ENCODE measurements around the gene TPST2.
"Not testable (repeated sequence)": the region's sequence is repeated elsewhere in the genome, so short reads cannot be mapped to it uniquely, and the experiment has no call there.

Gene TPST2

GRCh38 chr22:26536762-26537134 lies 53.2 kb downstream of the TPST2 start:
- DNase-seq (ENCODE audit: extremely low read depth in 1 of 2, low read depth in 1 of 2), result no peak

- DNase-seq (ENCODE audit: extremely low read depth in 1 of 2, low read depth in 1 of 2), result no peak
Measured at GRCh38 chr22:26536056-26536761, 53.7 kb downstream of the TPST2 start.

GRCh38 chr22:26535603-26535908 lies 54.4 kb downstream of the TPST2 start:
- no peak for DNase-seq (ENCODE audit: extremely low read depth in 1 of 2, low read depth in 1 of 2)

- DNase-seq (ENCODE audit: extremely low read depth in 1 of 2, low read depth in 1 of 2), result no peak
Measured at GRCh38 chr22:26534874-26535602, 54.9 kb downstream of the TPST2 start.

GRCh38 chr22:26534171-26534855 lies 55.6 kb downstream of the TPST2 start:
- no peak for DNase-seq (ENCODE audit: extremely low read depth in 1 of 2, low read depth in 1 of 2)

- no peak for DNase-seq (ENCODE audit: extremely low read depth in 1 of 2, low read depth in 1 of 2)
Measured at GRCh38 chr22:26529345-26529744, 60.6 kb downstream of the TPST2 start.

GRCh38 chr22:26528518-26528917 lies 61.4 kb downstream of the TPST2 start:
- DNase-seq (ENCODE audit: extremely low read depth in 1 of 2, low read depth in 1 of 2), result not testable (repeated sequence)

GRCh38 chr22:26527574-26528465 lies 62.1 kb downstream of the TPST2 start:
- DNase-seq (ENCODE audit: extremely low read depth in 1 of 2, low read depth in 1 of 2), result no peak

- DNase-seq (ENCODE audit: extremely low read depth in 1 of 2, low read depth in 1 of 2), result no peak
Measured at GRCh38 chr22:26527167-26527566, 62.8 kb downstream of the TPST2 start.

GRCh38 chr22:26525946-26526564 lies 63.9 kb downstream of the TPST2 start:
- DNase-seq (ENCODE audit: extremely low read depth in 1 of 2, low read depth in 1 of 2), result no peak

- DNase-seq (ENCODE audit: extremely low read depth in 1 of 2, low read depth in 1 of 2), result no peak
Measured at GRCh38 chr22:26524870-26525269, 65.1 kb downstream of the TPST2 start.

- DNase-seq (ENCODE audit: extremely low read depth in 1 of 2, low read depth in 1 of 2), result no peak
Measured at GRCh38 chr22:26522592-26522991, 67.3 kb downstream of the TPST2 start.

GRCh38 chr22:26522012-26522411 lies 67.9 kb downstream of the TPST2 start:
- no peak for DNase-seq (ENCODE audit: extremely low read depth in 1 of 2, low read depth in 1 of 2)

GRCh38 chr22:26517429-26517828 lies 72.5 kb downstream of the TPST2 start:
- DNase-seq (ENCODE audit: extremely low read depth in 1 of 2, low read depth in 1 of 2), result no peak

GRCh38 chr22:26516503-26516902 lies 73.4 kb downstream of the TPST2 start:
- no peak for DNase-seq (ENCODE audit: extremely low read depth in 1 of 2, low read depth in 1 of 2)

GRCh38 chr22:26515931-26516330 lies 74.0 kb downstream of the TPST2 start:
- no peak for DNase-seq (ENCODE audit: extremely low read depth in 1 of 2, low read depth in 1 of 2)

- DNase-seq (ENCODE audit: extremely low read depth in 1 of 2, low read depth in 1 of 2), result no peak
Measured at GRCh38 chr22:26514419-26515161, 75.3 kb downstream of the TPST2 start.

GRCh38 chr22:26513838-26514237 lies 76.1 kb downstream of the TPST2 start:
- DNase-seq (ENCODE audit: extremely low read depth in 1 of 2, low read depth in 1 of 2), result no peak

- peak; percentile 56 to 87 for DNase-seq (ENCODE audit: extremely low read depth in 1 of 2, low read depth in 1 of 2)
Measured at GRCh38 chr22:26512149-26512793, 77.7 kb downstream of the TPST2 start, which contains the start of gene TFIP11. Gene TFIP11 (minus strand): TSS chr22:26512473. CDS start chr22:26510272, 2,201 bp downstream.

Measured in activated CD8-positive, alpha-beta memory T cell treated with anti-CD3 and anti-CD28 coated beads for 1 hour (primary cell).